Neural crest cell (in vitro differentiated cells): Measurements from ENCODE around the gene JSRP1. TPM values are rescaled to one million over a fixed set of nuclear protein-coding genes. Genes with fewer than 3 reads are reported as not detected.
A peak's percentile ranks its signal among the peaks of the same experiment; 100 is the strongest.

Experiments used
- DNase-seq: peaks from one replicate; pipeline ENCODE4 v3.0.0; 2021; ENCODE audit warnings: low read depth, mixed read lengths, low spot score
- H3K27ac Mint-ChIP-seq: one replicate; pipeline ENCODE4 v1.8.0; 2021; ENCODE audit warnings: mild to moderate bottlenecking, mixed read lengths; ENCODE audit not compliant: unreplicated experiment
- H3K27me3 Mint-ChIP-seq: 2 replicates; pipeline ENCODE4 v1.8.0; 2021; ENCODE audit warnings: low read depth, mild to moderate bottlenecking, mixed read lengths
- H3K36me3 Mint-ChIP-seq: 2 replicates; pipeline ENCODE4 v1.8.0; 2021; ENCODE audit warnings: low read depth, mild to moderate bottlenecking, mixed read lengths
- H3K4me1 Mint-ChIP-seq: 2 replicates; pipeline ENCODE4 v1.8.0; 2021; ENCODE audit warnings: mixed read lengths
- H3K4me3 Mint-ChIP-seq: one replicate; pipeline ENCODE4 v1.8.0; 2021; ENCODE audit warnings: mild to moderate bottlenecking, mixed read lengths
- H3K9me3 Mint-ChIP-seq: 2 replicates; pipeline ENCODE4 v1.8.0; 2021; ENCODE audit warnings: mixed read lengths
- CTCF ChIP-seq: fragments of 200-600 bp; sonication (generic); conservative IDR thresholded peaks from 2 replicates; pipeline ENCODE4 v1.5.0; 2021; ENCODE audit warnings: antibody characterized with exemption, mild to moderate bottlenecking
- total RNA-seq: library from RNA; stranded (reverse); gene quantifications from 2 replicates; pipeline ENCODE4 v1.2.1, GENCODE V29; 2021

The JSRP1 gene
- total RNA-seq, 1 donor from 2014 or later, result 0.40 TPM

- DNase-seq, result no peak
- TF ChIP-seq CTCF, result no peak
- Mint-ChIP-seq H3K27ac (no peak overlapping the region), H3K4me3 (peak overlapping the region; percentile 1), H3K36me3 (no peaks in the 10 kb centered on the region), H3K4me1 (no peaks in the 10 kb centered on the region), H3K27me3 (no peaks in the 10 kb centered on the region), H3K9me3 (no peaks in the 10 kb centered on the region)
Observed at GRCh38 chr19:2260341-2260805, 4.2 kb upstream of the JSRP1 start.

GRCh38 chr19:2259336-2259735, 3.1 kb upstream of the JSRP1 start:
- no peaks in the 10 kb centered on the region for H3K4me1 Mint-ChIP-seq
- no peak overlapping the region for H3K4me3 Mint-ChIP-seq
- H3K27ac Mint-ChIP-seq, result no peak overlapping the region
- no peaks in the 10 kb centered on the region for H3K9me3 Mint-ChIP-seq
- no peaks in the 10 kb centered on the region for H3K27me3 Mint-ChIP-seq
- no peaks in the 10 kb centered on the region for H3K36me3 Mint-ChIP-seq
- TF ChIP-seq CTCF, result no peak
- DNase-seq, result no peak

- H3K9me3 Mint-ChIP-seq, result no peaks in the 10 kb centered on the region
- no peak for TF ChIP-seq CTCF
- peaks cover 5% of the 10 kb centered on the region for H3K4me1 Mint-ChIP-seq
- no peaks in the 10 kb centered on the region for H3K36me3 Mint-ChIP-seq
- peaks cover 13% of the 10 kb centered on the region for H3K27me3 Mint-ChIP-seq
- peak overlapping the region; percentile 27 for H3K4me3 Mint-ChIP-seq
- H3K27ac Mint-ChIP-seq, result peak overlapping the region; percentile 12
- no peak for DNase-seq
Observed at GRCh38 chr19:2255112-2255845, 938 bp downstream of the JSRP1 start.

GRCh38 chr19:2254064-2254872, 1.9 kb downstream of the JSRP1 start:
- Mint-ChIP-seq H3K27me3 (peaks cover 13% of the 10 kb centered on the region), H3K4me1 (peaks cover 5% of the 10 kb centered on the region), H3K36me3 (no peaks in the 10 kb centered on the region), H3K9me3 (no peaks in the 10 kb centered on the region), H3K27ac (no peak overlapping the region), H3K4me3 (peak overlapping the region; percentile 86)
- peak; percentile 62 for TF ChIP-seq CTCF
- peak; percentile 77 for DNase-seq

- Mint-ChIP-seq H3K9me3 (no peaks in the 10 kb centered on the region), H3K36me3 (no peaks in the 10 kb centered on the region), H3K27me3 (peaks cover 13% of the 10 kb centered on the region), H3K27ac (no peak overlapping the region), H3K4me3 (peak overlapping the region; percentile 86), H3K4me1 (peaks cover 5% of the 10 kb centered on the region)
- TF ChIP-seq CTCF, result peak; percentile 39
- peak; percentile 41 for DNase-seq
Observed at GRCh38 chr19:2253106-2254063, 2.8 kb downstream of the JSRP1 start.
